HCT116 (cell line): Measurements from ENCODE around the gene UAP1L1. TPM values are rescaled to one million over a fixed set of nuclear protein-coding genes. Genes with fewer than 3 reads are reported as not detected.

Experiments used
- ATAC-seq: fragments of 200-7000 bp; cut with Tn5 transposase; 2 replicates; pipeline ENCODE4 v1.9.1; 2020; ENCODE audit warnings: mild to moderate bottlenecking, moderate library complexity
- BruUV-seq: library from RNA; stranded (reverse); fragments of 400-500 nt; replicated peaks from 2 replicates; lab custom pipeline; 2021; lab: Mats Ljungman, UMichigan
- CTCF ChIA-PET: fragments of 300-600 bp; sonication (Branson Sonifier 250); formaldehyde crosslinking; loops from one replicate; lab custom pipeline; 2021; ENCODE audit warnings: antibody characterized with exemption; lab: Charles Lee
- POLR2A ChIA-PET: fragments of 300-600, 350-600 bp; sonication (Branson Sonifier 250); formaldehyde crosslinking; loops from one replicate; lab custom pipeline; 2021; ENCODE audit warnings: antibody characterized with exemption; lab: Charles Lee
- RAD21 ChIA-PET, 2 experiments: fragments of 300-600 bp; sonication (Branson Sonifier 250); formaldehyde crosslinking; loops; one replicate each; lab custom pipeline; 2023; ENCODE audit warnings: low total read pairs in 2 of 2; ENCODE audit not compliant: uncharacterized antibody in 2 of 2, unreplicated experiment in 2 of 2, low non-redundant PET in 1 of 2; lab: Charles Lee
- DNase-seq: peaks from one replicate; pipeline ENCODE4 v3.0.0-alpha.2; 2010; ENCODE audit warnings: low read depth, low spot score
- H2AFZ ChIP-seq: fragments of 200-600 bp; shearing (Covaris generic), sonication (generic); 2 replicates; pipeline ENCODE4 v1.6.1; 2017; ENCODE audit warnings: low read depth, mixed run types, mixed read lengths, antibody characterized with exemption, low read length; ENCODE audit not compliant: poor library complexity, severe bottlenecking
- H3K27ac ChIP-seq: 2 replicates; pipeline ENCODE4 v1.5.1; 2012; ENCODE audit warnings: low read depth, low read length
- H3K27me3 ChIP-seq: fragments of 200-600 bp; sonication (generic); 2 replicates; pipeline ENCODE4 v1.6.1; 2016; ENCODE audit warnings: mixed run types, low read length, mixed read lengths; ENCODE audit not compliant: insufficient read depth
- H3K36me3 ChIP-seq, 2 experiments: fragments of 200-500 bp in 1 of 2; fragments of 200-600 bp in 1 of 2; sonication (Bioruptor generic) in 1 of 2; sonication (generic) in 1 of 2; 2 replicates each; pipeline versions ENCODE4 v1.5.1 to v1.6.1; 2014 to 2016; ENCODE audit warnings: low read length in 2 of 2, inconsistent platforms in 1 of 2, mixed read lengths in 1 of 2, mixed run types in 1 of 2; ENCODE audit not compliant: insufficient read depth in 2 of 2, control insufficient read depth in 1 of 2
- H3K4me1 ChIP-seq, 2 experiments: fragments of 200-600 bp in 1 of 2; sonication (generic) in 1 of 2; 2 replicates each; pipeline versions ENCODE4 v1.5.1 to v1.6.1; 2012 to 2017; ENCODE audit warnings: low read length in 2 of 2, inconsistent platforms in 1 of 2, mild to moderate bottlenecking in 1 of 2, mixed read lengths in 1 of 2, mixed run types in 1 of 2, moderate library complexity in 1 of 2; ENCODE audit not compliant: insufficient read depth in 2 of 2, control insufficient read depth in 1 of 2
- H3K4me2 ChIP-seq: fragments of 200-600 bp; sonication (generic); 2 replicates; pipeline ENCODE4 v1.6.1; 2017; ENCODE audit warnings: mixed run types, low read length, mixed read lengths
- H3K4me3 ChIP-seq, 2 experiments: fragments of 200-600 bp in 1 of 2; sonication (generic) in 1 of 2; replicated peaks in 1 of 2; 2 replicates each; pipeline ENCODE4 v1.5.1; 2011 to 2016; ENCODE audit warnings: low read length in 2 of 2, control low read depth in 1 of 2, low read depth in 1 of 2, mild to moderate bottlenecking in 1 of 2, mixed read lengths in 1 of 2, mixed run types in 1 of 2
- H3K79me2 ChIP-seq: fragments of 200-600 bp; sonication (generic); 2 replicates; pipeline ENCODE4 v1.6.1; 2017; ENCODE audit warnings: mild to moderate bottlenecking, mixed run types, low read length, moderate library complexity, mixed read lengths; ENCODE audit not compliant: insufficient read depth
- H3K9ac ChIP-seq: fragments of 200-600 bp; sonication (generic); 2 replicates; pipeline ENCODE4 v1.6.1; 2016; ENCODE audit warnings: low read length, mixed read lengths
- H3K9me2 ChIP-seq: fragments of 200-600 bp; sonication (generic), shearing (Covaris generic); 2 replicates; pipeline ENCODE4 v1.6.1; 2017; ENCODE audit warnings: mixed run types, mild to moderate bottlenecking, moderate library complexity; ENCODE audit not compliant: insufficient read depth
- H3K9me3 ChIP-seq, 2 experiments: fragments of 200-500 bp in 1 of 2; fragments of 200-600 bp in 1 of 2; sonication (Bioruptor generic) in 1 of 2; sonication (generic) in 1 of 2; 2 replicates each; pipeline ENCODE4 v1.6.1; 2014 to 2017; ENCODE audit warnings: low read length in 2 of 2, mixed read lengths in 2 of 2, inconsistent platforms in 1 of 2, low read depth in 1 of 2, mild to moderate bottlenecking in 1 of 2, mixed run types in 1 of 2, moderate library complexity in 1 of 2; ENCODE audit not compliant: control insufficient read depth in 1 of 2, insufficient read depth in 1 of 2
- H4K20me1 ChIP-seq: fragments of 200-600 bp; sonication (generic), shearing (Covaris generic); 2 replicates; pipeline ENCODE4 v1.6.1; 2017; ENCODE audit warnings: mixed run types, mild to moderate bottlenecking, moderate library complexity; ENCODE audit not compliant: insufficient read depth
- CBX3 ChIP-seq: IDR thresholded peaks from 2 replicates; pipeline ENCODE4 v1.6.1; 2012; ENCODE audit warnings: low read depth
- EGR1 ChIP-seq: IDR thresholded peaks from 2 replicates; pipeline ENCODE4 v1.6.1; 2012; ENCODE audit warnings: low read depth
- ELF1 ChIP-seq: IDR thresholded peaks from 2 replicates; pipeline ENCODE4 v1.6.1; 2012; ENCODE audit warnings: low read depth, borderline replicate concordance
- EZH2 ChIP-seq: fragments of 200-600 bp; sonication (generic); IDR thresholded peaks from 2 replicates; pipeline ENCODE4 v1.6.1; 2017; ENCODE audit warnings: antibody characterized with exemption, mixed run types
- EZH2phosphoT487 ChIP-seq: fragments of 200-600 bp; IDR thresholded peaks from 2 replicates; pipeline ENCODE4 v1.6.1; 2018; ENCODE audit warnings: antibody characterized with exemption, borderline replicate concordance
- FOSL1 ChIP-seq: IDR thresholded peaks from 2 replicates; pipeline ENCODE4 v1.6.1; 2012; ENCODE audit warnings: low read depth
- JUND ChIP-seq: IDR thresholded peaks from 2 replicates; pipeline ENCODE4 v1.6.1; 2012
- POLR2AphosphoS5 ChIP-seq: IDR thresholded peaks from 2 replicates; pipeline ENCODE4 v1.6.1; 2011; ENCODE audit warnings: mild to moderate bottlenecking, low read depth, low read length, moderate library complexity
- SIN3A ChIP-seq: IDR thresholded peaks from 2 replicates; pipeline ENCODE4 v1.6.1; 2012; ENCODE audit warnings: low read depth
- SP1 ChIP-seq: IDR thresholded peaks from 2 replicates; pipeline ENCODE4 v1.6.1; 2012; ENCODE audit warnings: low read depth
- SRF ChIP-seq: IDR thresholded peaks from 2 replicates; pipeline ENCODE4 v1.6.1; 2012; ENCODE audit warnings: low read depth
- TCF7L2 ChIP-seq: IDR thresholded peaks from 2 replicates; pipeline ENCODE4 v1.7.0; 2011; ENCODE audit warnings: borderline replicate concordance, inconsistent platforms; ENCODE audit not compliant: insufficient read depth, insufficient read length; ENCODE audit errors: extremely low read depth
- YY1 ChIP-seq: IDR thresholded peaks from 2 replicates; pipeline ENCODE4 v1.6.1; 2011; ENCODE audit warnings: low read length, low read depth, moderate library complexity, mild to moderate bottlenecking; ENCODE audit not compliant: insufficient replicate concordance; ENCODE audit errors: extremely low read depth
- ZFX ChIP-seq: fragments of 450-650 bp; IDR thresholded peaks from 2 replicates; pipeline ENCODE4 v1.6.1; 2017
- ZNF274 ChIP-seq: fragments of 200-500 bp; sonication (Bioruptor generic); IDR thresholded peaks from 2 replicates; pipeline ENCODE4 v1.6.1; 2014; ENCODE audit warnings: mild to moderate bottlenecking, low read depth, low read length, inconsistent platforms
- intact Hi-C: fragments of 100-400 bp; cut with micrococcal nuclease; formaldehyde crosslinking; loops from 2 replicates; pipeline ENCODE4 v1.10.0; 2022
- total RNA-seq: library from RNA; stranded (reverse); gene quantifications from one replicate; pipeline ENCODE4 v1.2.1, GENCODE V29; 2021; ENCODE audit not compliant: unreplicated experiment
- TF ChIP-seq, protein P1 (sequence below), 3 experiments: fragments of 200-600 bp in 1 of 3; sonication (generic) in 1 of 3; IDR thresholded peaks in 2 of 3; conservative IDR thresholded peaks in 1 of 3; 2 replicates each; pipeline ENCODE4 v1.5.1; 2012 to 2017; ENCODE audit warnings: low read depth in 2 of 3, low read length in 2 of 3, antibody characterized with exemption in 1 of 3, borderline replicate concordance in 1 of 3, control low read depth in 1 of 3, mild to moderate bottlenecking in 1 of 3, mixed read lengths in 1 of 3, mixed run types in 1 of 3, moderate library complexity in 1 of 3; ENCODE audit not compliant: insufficient read depth in 1 of 3
- TF ChIP-seq, protein P2 (sequence below): IDR thresholded peaks from 2 replicates; pipeline ENCODE4 v1.6.1; 2012
- TF ChIP-seq, protein P3 (sequence below): IDR thresholded peaks from 2 replicates; pipeline ENCODE4 v1.6.1; 2012

UAP1L1 gene
- total RNA-seq, 1 experiment from 2014 or later: 11.0 TPM

DNA sequence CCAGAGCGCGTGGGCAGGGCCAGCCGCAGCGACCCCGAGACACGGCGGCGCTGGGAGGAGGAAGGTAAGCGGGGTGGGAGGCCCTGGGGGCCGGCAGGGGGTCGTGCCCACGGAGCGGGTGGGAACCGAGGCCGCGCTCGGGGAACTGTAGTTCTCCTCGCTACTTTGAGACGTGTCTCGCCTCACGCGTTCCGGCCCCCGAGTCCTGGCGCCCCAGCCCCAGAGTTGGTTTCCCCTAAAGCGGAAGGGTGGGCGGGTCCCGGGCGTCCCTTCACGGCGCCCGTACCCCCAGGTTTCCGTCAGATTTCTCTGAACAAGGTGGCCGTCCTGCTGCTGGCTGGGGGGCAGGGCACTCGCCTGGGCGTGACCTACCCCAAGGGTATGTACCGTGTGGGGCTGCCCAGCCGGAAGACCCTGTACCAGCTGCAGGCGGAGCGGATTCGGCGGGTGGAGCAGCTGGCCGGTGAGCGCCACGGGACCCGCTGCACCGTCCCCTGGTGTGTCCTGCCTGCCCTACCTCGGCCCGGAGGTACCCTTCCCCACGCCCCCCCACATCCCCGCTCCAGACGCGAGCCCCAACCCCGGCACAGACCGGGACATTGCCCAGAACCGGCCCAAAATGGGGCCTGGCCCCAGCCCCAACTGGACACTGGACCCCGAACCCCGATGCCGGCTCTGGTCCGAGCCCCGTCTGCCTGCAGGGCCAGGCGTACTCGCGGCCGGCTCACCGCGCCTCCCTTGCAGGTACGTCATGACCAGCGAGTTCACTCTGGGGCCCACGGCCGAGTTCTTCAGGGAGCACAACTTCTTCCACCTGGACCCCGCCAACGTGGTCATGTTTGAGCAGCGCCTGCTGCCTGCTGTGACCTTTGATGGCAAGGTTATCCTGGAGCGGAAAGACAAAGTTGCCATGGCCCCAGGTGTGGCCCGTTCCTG, 709 bp downstream of the UAP1L1 start (continued):
- no peak for TF ChIP-seq SRF
- TF ChIP-seq FOSL1: no peak

DNA sequence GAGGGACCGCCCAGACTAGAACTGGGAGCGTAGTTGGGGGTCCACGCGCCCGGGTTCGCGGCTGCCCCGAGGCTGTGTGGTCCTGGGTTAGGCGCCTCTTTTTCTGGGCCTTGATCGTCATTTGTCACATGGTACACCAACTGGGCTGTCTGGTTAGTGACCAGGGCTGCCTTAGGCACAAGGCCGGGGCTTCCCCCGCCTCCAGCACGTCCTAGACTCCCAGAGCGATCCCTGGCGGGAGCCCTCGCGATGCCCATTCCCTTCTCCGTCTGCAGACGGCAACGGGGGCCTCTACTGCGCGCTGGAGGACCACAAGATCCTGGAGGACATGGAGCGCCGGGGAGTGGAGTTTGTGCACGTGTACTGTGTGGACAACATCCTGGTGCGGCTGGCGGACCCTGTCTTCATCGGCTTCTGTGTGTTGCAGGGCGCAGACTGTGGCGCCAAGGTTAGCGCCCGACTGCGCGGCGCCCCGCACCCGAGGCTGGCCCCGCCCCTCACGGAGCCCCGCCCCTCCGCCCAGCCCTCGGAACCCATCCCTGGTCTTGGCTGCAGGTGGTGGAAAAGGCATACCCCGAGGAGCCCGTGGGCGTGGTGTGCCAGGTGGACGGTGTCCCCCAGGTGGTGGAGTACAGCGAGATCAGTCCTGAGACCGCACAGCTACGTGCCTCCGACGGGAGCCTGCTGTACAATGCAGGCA, 1.5 kb downstream of the UAP1L1 start:
- intact Hi-C loops: no loop called here
- no peak overlapping the region for H2AFZ ChIP-seq
- ChIA-PET RAD21 (no interaction called here), CTCF (interaction anchor here (1.1 kb wide), 1 partner anchor 11 kb away, joined by 6 read pairs; no protein-coding TSS in a partner anchor), POLR2A (no interaction called here)
- peaks cover 0 to 8% of the 10 kb centered on the region in 2 experiments; a peak in 1 of 4 replicates for H3K36me3 ChIP-seq
- H3K4me3 ChIP-seq: no peak overlapping the region; a peak in 1 of 4 replicates
- peaks cover 4% of the 10 kb centered on the region; the same call in 1 of the 2 replicates for H3K79me2 ChIP-seq
- H3K4me2 ChIP-seq: peak overlapping the region; percentile 89
- ATAC-seq (no peak), DNase-seq (no peak)
- H3K9me2 ChIP-seq: no peaks in the 10 kb centered on the region
- BruUV-seq: no TSS peak
- no peak overlapping the region for H3K9ac ChIP-seq
- peak overlapping the region; percentile 60; the same call in 1 of the 2 replicates for H3K27ac ChIP-seq
- no peaks in the 10 kb centered on the region for H4K20me1 ChIP-seq
- H3K27me3 ChIP-seq: no peaks in the 10 kb centered on the region
- no peaks in the 10 kb centered on the region for H3K9me3 ChIP-seq
- peaks cover 22 to 47% of the 10 kb centered on the region in 2 experiments for H3K4me1 ChIP-seq
- no peak for TF ChIP-seq CBX3
- TF ChIP-seq TCF7L2: no peak
- TF ChIP-seq ELF1: no peak
- TF ChIP-seq, protein P1, sequence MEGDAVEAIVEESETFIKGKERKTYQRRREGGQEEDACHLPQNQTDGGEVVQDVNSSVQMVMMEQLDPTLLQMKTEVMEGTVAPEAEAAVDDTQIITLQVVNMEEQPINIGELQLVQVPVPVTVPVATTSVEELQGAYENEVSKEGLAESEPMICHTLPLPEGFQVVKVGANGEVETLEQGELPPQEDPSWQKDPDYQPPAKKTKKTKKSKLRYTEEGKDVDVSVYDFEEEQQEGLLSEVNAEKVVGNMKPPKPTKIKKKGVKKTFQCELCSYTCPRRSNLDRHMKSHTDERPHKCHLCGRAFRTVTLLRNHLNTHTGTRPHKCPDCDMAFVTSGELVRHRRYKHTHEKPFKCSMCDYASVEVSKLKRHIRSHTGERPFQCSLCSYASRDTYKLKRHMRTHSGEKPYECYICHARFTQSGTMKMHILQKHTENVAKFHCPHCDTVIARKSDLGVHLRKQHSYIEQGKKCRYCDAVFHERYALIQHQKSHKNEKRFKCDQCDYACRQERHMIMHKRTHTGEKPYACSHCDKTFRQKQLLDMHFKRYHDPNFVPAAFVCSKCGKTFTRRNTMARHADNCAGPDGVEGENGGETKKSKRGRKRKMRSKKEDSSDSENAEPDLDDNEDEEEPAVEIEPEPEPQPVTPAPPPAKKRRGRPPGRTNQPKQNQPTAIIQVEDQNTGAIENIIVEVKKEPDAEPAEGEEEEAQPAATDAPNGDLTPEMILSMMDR (IDR thresholded peaks at IDR 0.05 in 2 of 3, conservative IDR thresholded peaks at IDR 0.05 in 1 of 3; ENCODE audit: borderline replicate concordance in 1 of 3, insufficient read depth in 1 of 3, low read depth in 2 of 3, low read length in 2 of 3): no peak
- no peak for TF ChIP-seq EGR1
- TF ChIP-seq EZH2: no peak
- TF ChIP-seq, protein P2, sequence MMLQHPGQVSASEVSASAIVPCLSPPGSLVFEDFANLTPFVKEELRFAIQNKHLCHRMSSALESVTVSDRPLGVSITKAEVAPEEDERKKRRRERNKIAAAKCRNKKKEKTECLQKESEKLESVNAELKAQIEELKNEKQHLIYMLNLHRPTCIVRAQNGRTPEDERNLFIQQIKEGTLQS: no peak
- no peak for TF ChIP-seq ZFX
- no peak for TF ChIP-seq SIN3A
- TF ChIP-seq POLR2AphosphoS5: no peak
- no peak for TF ChIP-seq SRF
- TF ChIP-seq, protein P3, sequence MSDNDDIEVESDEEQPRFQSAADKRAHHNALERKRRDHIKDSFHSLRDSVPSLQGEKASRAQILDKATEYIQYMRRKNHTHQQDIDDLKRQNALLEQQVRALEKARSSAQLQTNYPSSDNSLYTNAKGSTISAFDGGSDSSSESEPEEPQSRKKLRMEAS: no peak
- no peak for TF ChIP-seq EZH2phosphoT487
- no peak for TF ChIP-seq ZNF274
- TF ChIP-seq YY1: no peak
- TF ChIP-seq SP1: no peak
- no peak for TF ChIP-seq JUND
- no peak for TF ChIP-seq FOSL1
